ENCODE data around the gene KCNJ1. TPM values are rescaled to one million over a fixed set of nuclear protein-coding genes. Genes with fewer than 3 reads are reported as not detected.

Gene KCNJ1
- total RNA-seq, 1 donor from 2014 or later, result not detected

DNA sequence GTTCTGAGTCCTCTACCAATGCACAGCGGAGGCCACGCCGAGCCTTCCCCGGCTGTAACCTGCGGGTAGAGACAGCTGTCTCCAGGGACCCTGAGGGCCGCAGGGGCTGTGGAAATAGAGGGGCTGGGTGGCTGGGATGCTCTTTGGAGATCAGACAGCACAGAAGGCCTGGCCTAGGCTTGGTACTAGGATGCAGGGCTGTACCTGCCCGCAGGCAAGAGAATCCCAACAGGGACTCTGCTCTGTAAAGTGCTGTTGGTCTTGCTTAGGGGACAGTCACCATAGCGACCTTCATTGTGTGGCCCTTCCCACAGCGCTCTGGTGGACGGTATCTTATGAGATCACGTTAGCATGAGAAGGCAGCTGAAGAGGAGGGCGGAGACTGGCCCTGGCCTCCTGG, 12.7 kb upstream of the KCNJ1 start:
- Histone ChIP-seq H3K27ac (no peak overlapping the region), H3K4me1 (no peaks in the 10 kb centered on the region), H3K36me3 (no peaks in the 10 kb centered on the region), H3K27me3 (no peaks in the 10 kb centered on the region), H3K9me3 (no peaks in the 10 kb centered on the region), H3K4me3 (no peak overlapping the region)
- intact Hi-C loops (cut with DNase I), result no loop called here
- DNase-seq (ENCODE audit: low spot score in 2 of 2), result no peak
- TF ChIP-seq, protein P1, sequence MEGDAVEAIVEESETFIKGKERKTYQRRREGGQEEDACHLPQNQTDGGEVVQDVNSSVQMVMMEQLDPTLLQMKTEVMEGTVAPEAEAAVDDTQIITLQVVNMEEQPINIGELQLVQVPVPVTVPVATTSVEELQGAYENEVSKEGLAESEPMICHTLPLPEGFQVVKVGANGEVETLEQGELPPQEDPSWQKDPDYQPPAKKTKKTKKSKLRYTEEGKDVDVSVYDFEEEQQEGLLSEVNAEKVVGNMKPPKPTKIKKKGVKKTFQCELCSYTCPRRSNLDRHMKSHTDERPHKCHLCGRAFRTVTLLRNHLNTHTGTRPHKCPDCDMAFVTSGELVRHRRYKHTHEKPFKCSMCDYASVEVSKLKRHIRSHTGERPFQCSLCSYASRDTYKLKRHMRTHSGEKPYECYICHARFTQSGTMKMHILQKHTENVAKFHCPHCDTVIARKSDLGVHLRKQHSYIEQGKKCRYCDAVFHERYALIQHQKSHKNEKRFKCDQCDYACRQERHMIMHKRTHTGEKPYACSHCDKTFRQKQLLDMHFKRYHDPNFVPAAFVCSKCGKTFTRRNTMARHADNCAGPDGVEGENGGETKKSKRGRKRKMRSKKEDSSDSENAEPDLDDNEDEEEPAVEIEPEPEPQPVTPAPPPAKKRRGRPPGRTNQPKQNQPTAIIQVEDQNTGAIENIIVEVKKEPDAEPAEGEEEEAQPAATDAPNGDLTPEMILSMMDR (IDR thresholded peaks at IDR 0.05), result no peak

DNA sequence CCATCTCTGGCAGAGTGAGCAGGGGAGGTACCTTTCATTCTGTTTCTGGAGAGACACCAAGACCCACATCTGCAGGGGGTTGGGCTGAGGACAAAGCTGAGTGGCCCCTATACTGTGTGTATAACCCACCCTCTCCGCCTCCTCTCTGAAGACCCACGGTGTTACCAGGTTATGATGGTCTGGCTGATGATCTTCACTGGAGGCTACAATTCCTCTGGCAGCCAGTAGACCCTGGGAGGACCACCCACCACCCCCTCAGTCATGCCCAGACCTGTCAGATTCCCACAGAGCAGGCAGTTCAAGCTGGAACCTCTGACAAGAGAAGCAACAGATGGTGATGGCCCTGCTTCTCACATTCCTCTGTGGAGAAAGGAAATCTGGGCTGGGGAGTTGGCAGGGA, 11.4 kb upstream of the KCNJ1 start:
- TF ChIP-seq, protein P1 (IDR thresholded peaks at IDR 0.05), result no peak
- no peaks in the 10 kb centered on the region for H3K36me3 ChIP-seq
- intact Hi-C loops (cut with DNase I), result no loop called here
- no peak overlapping the region for H3K27ac ChIP-seq
- H3K4me3 ChIP-seq, result no peak overlapping the region
- no peak for DNase-seq (ENCODE audit: low spot score in 2 of 2)
- H3K27me3 ChIP-seq, result no peaks in the 10 kb centered on the region
- no peaks in the 10 kb centered on the region for H3K9me3 ChIP-seq
- H3K4me1 ChIP-seq, result no peaks in the 10 kb centered on the region

DNA sequence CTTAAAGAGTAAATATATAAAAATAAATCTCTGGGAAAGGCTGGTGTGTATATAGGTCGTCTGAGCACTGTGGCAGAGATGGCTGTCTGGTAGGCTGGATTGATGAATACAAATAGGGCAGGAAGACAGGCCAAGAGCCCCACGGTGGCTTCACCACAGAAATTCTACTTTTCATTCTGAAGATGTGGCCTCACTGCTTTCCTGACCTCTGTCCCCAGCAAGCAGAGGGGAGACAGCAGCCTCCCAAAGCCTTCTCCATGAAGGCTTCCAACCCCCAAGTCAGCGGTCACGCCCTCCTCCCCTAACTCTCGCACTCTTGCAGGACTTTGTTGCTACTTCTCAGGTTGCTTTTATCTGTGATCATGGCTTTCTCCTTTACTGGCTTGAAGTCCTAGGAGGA, 10.6 kb upstream of the KCNJ1 start:
- no peak for DNase-seq (ENCODE audit: low spot score in 2 of 2)
- H3K9me3 ChIP-seq, result no peaks in the 10 kb centered on the region
- H3K4me3 ChIP-seq, result no peak overlapping the region
- TF ChIP-seq, protein P1 (IDR thresholded peaks at IDR 0.05), result no peak
- H3K4me1 ChIP-seq, result no peaks in the 10 kb centered on the region
- H3K27ac ChIP-seq, result no peak overlapping the region
- intact Hi-C loops (cut with DNase I), result no loop called here
- H3K27me3 ChIP-seq, result no peaks in the 10 kb centered on the region
- no peaks in the 10 kb centered on the region for H3K36me3 ChIP-seq

DNA sequence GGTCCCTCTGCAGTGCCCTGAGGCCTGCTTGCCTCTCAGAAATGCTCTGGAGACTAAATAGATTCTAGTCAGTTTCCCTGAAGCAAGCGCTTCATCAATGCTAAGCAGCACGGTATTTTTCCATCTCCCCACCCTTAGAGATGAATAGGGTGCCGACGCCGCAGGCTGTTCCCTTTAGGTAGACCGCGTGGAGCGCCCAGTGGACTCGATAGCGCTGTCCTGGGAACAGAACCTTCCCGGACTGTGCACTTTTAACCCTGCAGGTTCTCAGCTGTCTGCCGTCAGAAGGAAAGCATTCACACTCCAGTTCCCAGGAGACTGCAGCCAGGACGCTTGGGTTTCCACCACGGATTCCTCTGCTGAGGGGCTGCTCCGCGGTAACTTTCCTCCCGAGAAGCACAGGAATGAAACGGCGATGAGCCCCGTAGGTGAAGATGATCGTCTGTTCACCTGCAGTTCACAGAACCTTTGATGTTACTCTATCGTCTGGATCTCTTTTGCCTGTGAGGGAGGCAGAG, 9.1 kb upstream of the KCNJ1 start:
- intact Hi-C loops (cut with DNase I), result no loop called here
- DNase-seq (ENCODE audit: low spot score in 2 of 2), result no peak
- Histone ChIP-seq H3K36me3 (no peaks in the 10 kb centered on the region), H3K4me3 (no peak overlapping the region), H3K4me1 (no peaks in the 10 kb centered on the region), H3K9me3 (no peaks in the 10 kb centered on the region), H3K27ac (no peak overlapping the region), H3K27me3 (no peaks in the 10 kb centered on the region)
- TF ChIP-seq, protein P1 (IDR thresholded peaks at IDR 0.05), result no peak

DNA sequence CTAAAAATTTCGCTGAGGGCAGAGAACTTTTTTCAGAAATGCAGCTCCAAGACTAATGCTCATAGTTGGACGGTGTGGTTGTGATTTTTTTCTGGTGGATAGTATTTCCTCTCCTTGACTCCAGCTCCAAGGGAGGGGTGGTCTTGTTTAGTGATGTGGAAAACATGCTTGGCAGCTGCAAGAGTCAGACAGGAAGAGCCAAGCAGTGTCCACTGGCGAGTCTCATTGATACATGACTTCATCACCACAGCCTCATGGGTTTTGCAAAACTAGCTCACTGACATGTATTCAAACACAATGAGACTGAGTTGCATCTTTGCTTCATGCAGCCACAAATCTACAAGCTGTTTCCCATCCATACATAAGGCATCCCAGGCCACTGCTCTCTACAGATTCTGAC, 7.3 kb upstream of the KCNJ1 start:
- DNase-seq (ENCODE audit: low spot score in 2 of 2), result no peak
- Histone ChIP-seq H3K27me3 (no peaks in the 10 kb centered on the region), H3K36me3 (no peaks in the 10 kb centered on the region), H3K4me3 (no peak overlapping the region), H3K27ac (no peak overlapping the region), H3K4me1 (no peaks in the 10 kb centered on the region), H3K9me3 (no peaks in the 10 kb centered on the region)
- intact Hi-C loops (cut with DNase I), result no loop called here
- TF ChIP-seq, protein P1 (IDR thresholded peaks at IDR 0.05), result no peak

DNA sequence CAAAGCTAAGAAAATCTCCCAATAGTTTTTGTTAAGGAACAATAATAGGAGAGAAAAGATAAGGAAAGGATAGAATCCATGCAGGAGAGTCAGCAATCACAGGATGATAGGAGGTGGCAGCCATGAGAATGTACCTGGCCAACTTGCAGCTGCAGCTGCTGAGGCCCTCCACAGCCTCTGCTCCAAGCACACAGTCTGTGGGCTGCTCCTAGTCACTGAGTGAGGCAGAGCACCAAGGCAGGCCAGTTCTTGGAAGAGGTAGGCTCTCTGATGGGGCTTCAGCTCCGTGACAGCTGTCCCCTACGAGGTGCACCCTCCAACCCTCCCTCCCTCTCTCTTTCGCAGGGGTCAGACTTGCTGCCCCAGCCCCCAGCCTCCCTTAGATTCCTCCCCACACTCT, 5.5 kb upstream of the KCNJ1 start:
- H3K27ac ChIP-seq, result no peak overlapping the region
- intact Hi-C loops (cut with DNase I), result no loop called here
- DNase-seq (ENCODE audit: low spot score in 2 of 2), result no peak
- H3K4me1 ChIP-seq, result no peaks in the 10 kb centered on the region
- H3K36me3 ChIP-seq, result no peaks in the 10 kb centered on the region
- no peaks in the 10 kb centered on the region for H3K27me3 ChIP-seq
- TF ChIP-seq, protein P1 (IDR thresholded peaks at IDR 0.05), result no peak
- no peak overlapping the region for H3K4me3 ChIP-seq
- no peaks in the 10 kb centered on the region for H3K9me3 ChIP-seq
